Calu3 (cell line): ENCODE data around the gene TAGLN2. TPM values are rescaled to one million over a fixed set of nuclear protein-coding genes. Genes with fewer than 3 reads are reported as not detected.

Experiments used
- BruUV-seq: library from RNA; stranded (reverse); fragments of 400-500 nt; replicated peaks from 2 replicates; lab custom pipeline; 2021; lab: Mats Ljungman, UMichigan
- CTCF ChIA-PET: fragments of 300-600 bp; sonication (Branson Sonifier 250); formaldehyde crosslinking; loops from one replicate; lab custom pipeline; 2022; ENCODE audit warnings: antibody characterized with exemption; lab: Charles Lee
- DNase-seq: peaks from one replicate; pipeline ENCODE4 v3.0.0; 2022
- H3K27ac Mint-ChIP-seq: one replicate; pipeline ENCODE4 v1.8.0; 2022; ENCODE audit warnings: mixed read lengths; ENCODE audit not compliant: unreplicated experiment
- H3K27me3 Mint-ChIP-seq: one replicate; pipeline ENCODE4 v1.8.0; 2022; ENCODE audit warnings: mixed read lengths; ENCODE audit not compliant: unreplicated experiment
- H3K36me3 Mint-ChIP-seq: one replicate; pipeline ENCODE4 v1.8.0; 2022; ENCODE audit warnings: mild to moderate bottlenecking, moderate library complexity, mixed read lengths; ENCODE audit not compliant: insufficient read depth, unreplicated experiment
- H3K4me1 Mint-ChIP-seq: one replicate; pipeline ENCODE4 v1.8.0; 2022; ENCODE audit warnings: mild to moderate bottlenecking, low read depth, mixed read lengths; ENCODE audit not compliant: unreplicated experiment
- H3K4me3 Mint-ChIP-seq: one replicate; pipeline ENCODE4 v1.8.0; 2022; ENCODE audit warnings: mild to moderate bottlenecking, low read depth, moderate library complexity, mixed read lengths; ENCODE audit not compliant: unreplicated experiment
- H3K9me3 Mint-ChIP-seq: one replicate; pipeline ENCODE4 v1.8.0; 2022; ENCODE audit warnings: low read depth, mixed read lengths; ENCODE audit not compliant: unreplicated experiment
- intact Hi-C: fragments of 100-400 bp; cut with micrococcal nuclease; formaldehyde crosslinking; loops from one replicate; pipeline ENCODE4 v1.10.0; 2022; ENCODE audit not compliant: unreplicated experiment
- total RNA-seq: library from RNA; stranded (reverse); gene quantifications from 2 replicates; pipeline ENCODE4 v1.2.3, GENCODE V29; 2022
- TF ChIP-seq, protein P1 (sequence below): fragments of 200-600 bp; IDR thresholded peaks from one replicate; pipeline ENCODE4 v1.8.0; 2022; ENCODE audit warnings: antibody characterized with exemption; ENCODE audit not compliant: unreplicated experiment

Gene TAGLN2
- total RNA-seq, 1 experiment from 2014 or later = 708 TPM

DNA sequence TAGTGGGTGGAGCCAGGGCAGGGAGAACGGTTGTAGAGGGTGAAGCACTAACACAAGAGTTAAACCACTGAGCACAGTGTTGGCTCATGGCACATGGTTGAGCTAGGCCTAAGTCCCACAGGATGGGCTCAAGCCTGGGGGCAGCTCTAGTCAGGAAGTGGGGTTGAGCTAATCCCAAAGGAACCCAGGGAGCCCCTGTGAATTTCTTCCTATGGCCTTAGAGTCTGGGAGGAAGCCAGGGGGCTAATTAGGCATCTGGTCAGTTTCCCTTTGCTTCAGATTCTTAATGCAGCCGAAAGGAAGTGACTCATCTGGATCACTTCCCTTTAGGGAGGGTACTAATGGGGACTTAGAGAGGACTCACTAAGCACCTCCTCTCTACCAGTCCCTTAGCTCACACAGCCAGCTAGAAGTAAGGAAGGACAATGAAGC lies 35.5 kb downstream of the TAGLN2 start:
- BruUV-seq = no TSS peak
- peak overlapping the region; percentile 12 for H3K27ac Mint-ChIP-seq

DNA sequence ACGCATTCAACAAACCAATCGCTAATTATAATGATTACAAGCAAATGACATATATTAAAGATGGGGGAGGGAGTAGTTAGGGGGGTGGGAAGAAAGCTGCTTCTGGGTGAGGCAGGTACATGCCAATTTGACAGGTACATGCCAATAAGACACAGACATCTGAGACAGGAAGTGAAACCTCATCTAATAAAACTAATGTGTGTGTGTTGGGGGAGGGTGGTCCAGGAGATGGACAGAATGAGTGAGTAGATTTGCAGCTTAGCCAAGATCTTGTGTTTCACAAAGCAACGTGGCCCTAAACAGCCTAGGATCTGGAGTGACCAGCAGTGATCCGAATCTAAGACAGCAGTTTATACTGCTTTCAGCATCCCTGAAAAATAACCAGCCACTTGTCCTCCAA lies 36.1 kb downstream of the TAGLN2 start:
- Mint-ChIP-seq H3K4me3 (no peak overlapping the region), H3K27me3 (no peaks in the 10 kb centered on the region), H3K36me3 (no peaks in the 10 kb centered on the region), H3K9me3 (no peaks in the 10 kb centered on the region), H3K27ac (peak overlapping the region; percentile 12), H3K4me1 (peaks cover 11% of the 10 kb centered on the region)
- no peak for DNase-seq
- CTCF ChIA-PET = interaction anchor here (0.6 to 4.5 kb wide), 7 partner anchors 25 to 118 kb away, joined by 3 to 110 read pairs (median 4); no protein-coding TSS in a partner anchor
- intact Hi-C loops = no loop called here
- BruUV-seq = no TSS peak
- TF ChIP-seq, protein P1, sequence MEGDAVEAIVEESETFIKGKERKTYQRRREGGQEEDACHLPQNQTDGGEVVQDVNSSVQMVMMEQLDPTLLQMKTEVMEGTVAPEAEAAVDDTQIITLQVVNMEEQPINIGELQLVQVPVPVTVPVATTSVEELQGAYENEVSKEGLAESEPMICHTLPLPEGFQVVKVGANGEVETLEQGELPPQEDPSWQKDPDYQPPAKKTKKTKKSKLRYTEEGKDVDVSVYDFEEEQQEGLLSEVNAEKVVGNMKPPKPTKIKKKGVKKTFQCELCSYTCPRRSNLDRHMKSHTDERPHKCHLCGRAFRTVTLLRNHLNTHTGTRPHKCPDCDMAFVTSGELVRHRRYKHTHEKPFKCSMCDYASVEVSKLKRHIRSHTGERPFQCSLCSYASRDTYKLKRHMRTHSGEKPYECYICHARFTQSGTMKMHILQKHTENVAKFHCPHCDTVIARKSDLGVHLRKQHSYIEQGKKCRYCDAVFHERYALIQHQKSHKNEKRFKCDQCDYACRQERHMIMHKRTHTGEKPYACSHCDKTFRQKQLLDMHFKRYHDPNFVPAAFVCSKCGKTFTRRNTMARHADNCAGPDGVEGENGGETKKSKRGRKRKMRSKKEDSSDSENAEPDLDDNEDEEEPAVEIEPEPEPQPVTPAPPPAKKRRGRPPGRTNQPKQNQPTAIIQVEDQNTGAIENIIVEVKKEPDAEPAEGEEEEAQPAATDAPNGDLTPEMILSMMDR = no peak

More for the DNA sequence above, 35.5 kb downstream of the TAGLN2 start:
- H3K27me3 Mint-ChIP-seq = no peaks in the 10 kb centered on the region
- no peaks in the 10 kb centered on the region for H3K36me3 Mint-ChIP-seq
- peak; percentile 30 for DNase-seq
- CTCF ChIA-PET = interaction anchor here (1.0 to 4.5 kb wide), 7 partner anchors 10 to 678 kb away, joined by 3 to 110 read pairs (median 4); no protein-coding TSS in a partner anchor
- H3K4me3 Mint-ChIP-seq = no peak overlapping the region
- H3K9me3 Mint-ChIP-seq = no peaks in the 10 kb centered on the region
- TF ChIP-seq, protein P1 = no peak
- peaks cover 11% of the 10 kb centered on the region for H3K4me1 Mint-ChIP-seq
- intact Hi-C loops = loop anchor here (2.0 to 5.0 kb wide), 5 partner anchors 35 to 729 kb away; no protein-coding TSS in a partner anchor

DNA sequence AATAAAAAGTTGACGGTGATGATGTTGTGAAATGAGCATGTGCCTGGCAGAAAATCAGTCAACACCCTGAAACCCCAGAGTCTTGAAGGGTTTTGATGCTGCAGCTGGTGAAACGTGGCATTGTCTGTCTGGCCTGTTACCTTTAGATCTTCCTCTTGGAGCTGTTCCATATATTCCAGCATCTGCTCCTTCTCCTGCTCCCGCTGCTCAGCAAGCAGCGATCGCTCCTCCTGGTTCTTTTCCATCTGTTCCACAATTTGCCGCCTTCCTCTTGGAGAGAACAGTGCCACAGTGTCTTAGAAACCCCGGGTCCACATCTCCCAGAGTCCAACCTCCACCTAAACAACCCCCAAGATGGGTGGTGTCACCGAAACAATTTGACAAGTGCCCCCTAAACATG lies 41.0 kb downstream of the TAGLN2 start:
- TF ChIP-seq, protein P1 = no peak
- Mint-ChIP-seq H3K4me3 (no peak overlapping the region), H3K9me3 (no peaks in the 10 kb centered on the region), H3K27ac (no peak overlapping the region), H3K4me1 (no peaks in the 10 kb centered on the region), H3K27me3 (no peaks in the 10 kb centered on the region), H3K36me3 (no peaks in the 10 kb centered on the region)
- no TSS peak for BruUV-seq
- CTCF ChIA-PET = no interaction called here
- no peak for DNase-seq
- intact Hi-C loops = no loop called here

DNA sequence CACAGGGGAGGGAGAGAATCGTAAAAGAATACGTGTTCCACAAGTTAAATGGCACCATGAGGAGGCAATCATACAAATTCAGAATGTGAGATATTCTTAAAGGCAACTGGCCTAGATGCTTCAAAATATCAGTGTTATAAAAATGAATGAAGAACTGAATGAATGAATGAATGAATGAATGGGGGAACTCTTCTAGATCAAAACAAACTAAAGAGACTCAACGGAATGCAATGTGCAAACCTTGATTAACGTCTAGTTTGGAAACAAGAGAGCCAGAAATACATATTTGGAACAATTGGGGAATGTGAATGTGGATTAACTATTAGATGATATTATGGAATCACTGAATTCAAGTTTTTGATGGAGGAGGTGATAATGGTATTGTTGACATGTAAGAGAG lies 42.2 kb downstream of the TAGLN2 start:
- no peak for DNase-seq
- Mint-ChIP-seq H3K4me3 (no peak overlapping the region), H3K9me3 (no peaks in the 10 kb centered on the region), H3K36me3 (no peaks in the 10 kb centered on the region), H3K27me3 (no peaks in the 10 kb centered on the region), H3K4me1 (no peaks in the 10 kb centered on the region), H3K27ac (no peak overlapping the region)
- TF ChIP-seq, protein P1 = no peak
- CTCF ChIA-PET = no interaction called here
- intact Hi-C loops = no loop called here
- BruUV-seq = no TSS peak
